IMR-90 (cell line): ENCODE measurements around the gene TEDC2. TPM values are rescaled to one million over a fixed set of nuclear protein-coding genes. Genes with fewer than 3 reads are reported as not detected.
A peak's percentile ranks its signal among the peaks of the same experiment; 100 is the strongest.

Experiments used
- ATAC-seq: fragments of 200-7000 bp; cut with Tn5 transposase; 2 replicates; pipeline ENCODE4 v1.9.1; 2020; ENCODE audit warnings: low read depth, mild to moderate bottlenecking, moderate library complexity
- BruUV-seq: library from RNA; stranded (reverse); fragments of 400-500 nt; replicated peaks from 2 replicates; lab custom pipeline; 2021; lab: Mats Ljungman, UMichigan
- CTCF ChIA-PET: fragments of 300-600 bp; formaldehyde crosslinking; extraction: SDS; loops from one replicate; lab custom pipeline; 2021; ENCODE audit warnings: antibody characterized with exemption; lab: Yijun Ruan, JAX
- POLR2A ChIA-PET: fragments of 300-600 bp; sonication (Branson Sonifier 250); formaldehyde crosslinking; loops from one replicate; lab custom pipeline; 2022; ENCODE audit warnings: antibody characterized with exemption; ENCODE audit not compliant: unreplicated experiment; lab: Charles Lee
- DNase-seq: peaks from one replicate; pipeline ENCODE4 v3.0.0; 2013
- H2AFZ ChIP-seq: replicated peaks from 2 replicates; pipeline ENCODE3; 2013; ENCODE audit warnings: low read length, mild to moderate bottlenecking; ENCODE audit not compliant: poor library complexity
- H2AK5ac ChIP-seq: 2 replicates; pipeline ENCODE4 v1.6.1; 2013; ENCODE audit warnings: low read depth, low read length, inconsistent platforms
- H2AK9ac ChIP-seq: replicated peaks from 2 replicates; pipeline ENCODE3; 2013; ENCODE audit warnings: mild to moderate bottlenecking, low read depth, low read length, moderate library complexity; ENCODE audit not compliant: poor library complexity
- H2BK120ac ChIP-seq: 2 replicates; pipeline ENCODE4 v1.6.1; 2013; ENCODE audit warnings: low read depth, low read length, inconsistent platforms
- H2BK15ac ChIP-seq: 3 replicates; pipeline ENCODE4 v1.6.1; 2013; ENCODE audit warnings: low read depth, low read length, inconsistent platforms
- H2BK20ac ChIP-seq: 2 replicates; pipeline ENCODE4 v1.6.1; 2013; ENCODE audit warnings: low read depth, mild to moderate bottlenecking, inconsistent platforms, low read length, moderate library complexity
- H2BK5ac ChIP-seq: 2 replicates; pipeline ENCODE4 v1.6.1; 2013; ENCODE audit warnings: mild to moderate bottlenecking, low read depth, low read length, inconsistent platforms; ENCODE audit not compliant: poor library complexity, severe bottlenecking
- H3K14ac ChIP-seq: replicated peaks from 2 replicates; pipeline ENCODE4 v1.6.1; 2013; ENCODE audit warnings: low read depth, low read length, inconsistent platforms
- H3K18ac ChIP-seq: 2 replicates; pipeline ENCODE4 v1.6.1; 2013; ENCODE audit warnings: low read depth, low read length, control low read depth
- H3K23ac ChIP-seq: 2 replicates; pipeline ENCODE4 v1.6.1; 2013; ENCODE audit warnings: low read depth, low read length, inconsistent platforms
- H3K27ac ChIP-seq: 2 replicates; pipeline ENCODE4 v1.5.1; 2013; ENCODE audit warnings: mild to moderate bottlenecking, control low read depth, low read length; ENCODE audit not compliant: insufficient read depth
- H3K27me3 ChIP-seq: 2 replicates; pipeline ENCODE4 v1.6.1; 2013; ENCODE audit warnings: low read length; ENCODE audit not compliant: control insufficient read depth, insufficient read depth
- H3K36me3 ChIP-seq: 2 replicates; pipeline ENCODE4 v1.6.1; 2013; ENCODE audit warnings: low read length, mixed read lengths; ENCODE audit not compliant: control insufficient read depth, insufficient read depth
- H3K4ac ChIP-seq: 2 replicates; pipeline ENCODE4 v1.6.1; 2013; ENCODE audit warnings: low read depth, low read length, inconsistent platforms
- H3K4me1 ChIP-seq: 2 replicates; pipeline ENCODE4 v1.6.1; 2013; ENCODE audit warnings: low read length, mixed read lengths; ENCODE audit not compliant: control insufficient read depth, insufficient read depth
- H3K4me2 ChIP-seq: 2 replicates; pipeline ENCODE4 v1.6.1; 2013; ENCODE audit warnings: low read depth, mild to moderate bottlenecking, control low read depth, low read length, moderate library complexity
- H3K4me3 ChIP-seq: 2 replicates; pipeline ENCODE4 v1.5.1; 2013; ENCODE audit warnings: low read depth, mild to moderate bottlenecking, control low read depth, low read length, moderate library complexity; ENCODE audit not compliant: insufficient read depth
- H3K56ac ChIP-seq: 2 replicates; pipeline ENCODE4 v1.6.1; 2013; ENCODE audit warnings: low read length, inconsistent platforms; ENCODE audit not compliant: insufficient read depth; ENCODE audit errors: extremely low read depth
- H3K79me1 ChIP-seq, 2 experiments: 2 replicates each; pipeline ENCODE4 v1.6.1; 2013; ENCODE audit warnings: low read length in 2 of 2, inconsistent platforms in 1 of 2, low read depth in 1 of 2
- H3K9ac ChIP-seq: 2 replicates; pipeline ENCODE4 v1.6.1; 2013; ENCODE audit warnings: low read depth, low read length, control low read depth
- H3K9me1 ChIP-seq: 2 replicates; pipeline ENCODE4 v1.6.1; 2013; ENCODE audit warnings: low read length, inconsistent platforms; ENCODE audit not compliant: insufficient read depth
- H3K9me3 ChIP-seq: 2 replicates; pipeline ENCODE4 v1.6.1; 2013; ENCODE audit warnings: low read length; ENCODE audit not compliant: control insufficient read depth, insufficient read depth
- H4K20me1 ChIP-seq: 2 replicates; pipeline ENCODE4 v1.6.1; 2013; ENCODE audit warnings: low read length, inconsistent platforms; ENCODE audit not compliant: insufficient read depth
- H4K5ac ChIP-seq: 2 replicates; pipeline ENCODE4 v1.6.1; 2013; ENCODE audit warnings: mild to moderate bottlenecking, low read depth, low read length, control low read depth
- H4K8ac ChIP-seq, 2 experiments: 2 replicates each; pipeline ENCODE4 v1.6.1; 2013; ENCODE audit warnings: low read depth in 2 of 2, low read length in 2 of 2, control low read depth in 1 of 2, inconsistent platforms in 1 of 2
- H4K91ac ChIP-seq: 2 replicates; pipeline ENCODE4 v1.6.1; 2013; ENCODE audit warnings: low read depth, low read length, inconsistent platforms; ENCODE audit not compliant: insufficient read depth
- BHLHE40 ChIP-seq: fragments of 150-350 bp; IDR thresholded peaks from 2 replicates; pipeline ENCODE4 v1.6.1; 2016; ENCODE audit warnings: mild to moderate bottlenecking, low read depth, low read length
- CEBPB ChIP-seq: IDR thresholded peaks from 2 replicates; pipeline ENCODE4 v1.6.1; 2012; ENCODE audit warnings: low read depth, low read length, improper control_type of control experiment
- CHD1 ChIP-seq: IDR thresholded peaks from 2 replicates; pipeline ENCODE4 v1.6.1; 2012; ENCODE audit warnings: low read depth, low read length, improper control_type of control experiment
- FOS ChIP-seq: fragments of 150-350 bp; IDR thresholded peaks from 2 replicates; pipeline ENCODE4 v1.6.1; 2016; ENCODE audit warnings: low read depth, low read length
- MAFK ChIP-seq: IDR thresholded peaks from 2 replicates; pipeline ENCODE4 v1.6.1; 2012; ENCODE audit warnings: low read depth, low read length, improper control_type of control experiment
- MAZ ChIP-seq: IDR thresholded peaks from 2 replicates; pipeline ENCODE4 v1.6.1; 2012; ENCODE audit warnings: low read depth, mild to moderate bottlenecking, low read length, improper control_type of control experiment, moderate library complexity, borderline replicate concordance
- MXI1 ChIP-seq: IDR thresholded peaks from 2 replicates; pipeline ENCODE4 v1.6.1; 2012; ENCODE audit warnings: low read depth, mild to moderate bottlenecking, low read length, moderate library complexity, borderline replicate concordance
- NFE2L2 ChIP-seq: fragments of 150-350 bp; IDR thresholded peaks from 2 replicates; pipeline ENCODE4 v1.6.1; 2016; ENCODE audit warnings: low read depth, mild to moderate bottlenecking, low read length
- POLR2A ChIP-seq: IDR thresholded peaks from 2 replicates; pipeline ENCODE4 v1.6.1; 2012; ENCODE audit warnings: mild to moderate bottlenecking, low read depth, low read length
- RAD21 ChIP-seq: IDR thresholded peaks from 2 replicates; pipeline ENCODE4 v1.6.1; 2012; ENCODE audit warnings: low read length, improper control_type of control experiment
- RCOR1 ChIP-seq: IDR thresholded peaks from 2 replicates; pipeline ENCODE4 v1.6.1; 2012; ENCODE audit warnings: mild to moderate bottlenecking, low read length, improper control_type of control experiment; ENCODE audit not compliant: insufficient replicate concordance
- RFX5 ChIP-seq: IDR thresholded peaks from 2 replicates; pipeline ENCODE4 v1.8.0; 2012; ENCODE audit warnings: low read depth, mild to moderate bottlenecking, low read length, moderate library complexity
- SMC3 ChIP-seq: fragments of 150-350 bp; IDR thresholded peaks from 2 replicates; pipeline ENCODE4 v1.6.1; 2016; ENCODE audit warnings: low read depth, mild to moderate bottlenecking, antibody characterized with exemption, low read length, moderate library complexity
- WGBS, 2 experiments: methylation state at CpG; one replicate each; pipeline versions ENCODE4 v1.1.5 to v1.1.7; 2013; ENCODE audit warnings: missing lambda C conversion rate in 2 of 2; ENCODE audit not compliant: insufficient read length in 1 of 2; ENCODE audit errors: extremely low coverage in 2 of 2; 5-methylcytosine and 5-hydroxymethylcytosine counted together
- dilution Hi-C: fragments of 300-500 bp; cut with HindIII; formaldehyde crosslinking; loops from one replicate; pipeline ENCODE4 v1.14.3; 2018; ENCODE audit warnings: low sequenced_read_pairs; ENCODE audit not compliant: unreplicated experiment
- in situ Hi-C: fragments of 300-500 bp; cut with MboI; formaldehyde crosslinking; loops from 3 replicates; pipeline ENCODE4 v1.14.3; 2019; ENCODE audit warnings: low sequenced_read_pairs, inconsistent platforms, mixed read lengths
- intact Hi-C: fragments of 100-400 bp; cut with micrococcal nuclease; formaldehyde crosslinking; loops from 2 replicates; pipeline ENCODE4 v1.10.0; 2022
- polyA plus RNA-seq, 3 experiments: library from polyadenylated mRNA; depleted of rRNA; stranded (reverse); fragments of >200 nt; gene quantifications; 2 replicates each; pipeline ENCODE4 v1.2.3, GENCODE V29; 2012; ENCODE audit warnings: low replicate concordance in 1 of 3
- total RNA-seq: library from RNA; depleted of rRNA; stranded (reverse); fragments of >200 nt; gene quantifications from 2 replicates; pipeline ENCODE4 v1.2.3, GENCODE V29; 2012
- TF ChIP-seq, protein P1 (sequence below): conservative IDR thresholded peaks from 2 replicates; pipeline ENCODE4 v1.5.1; 2012; ENCODE audit warnings: mild to moderate bottlenecking, low read depth, low read length, improper control_type of control experiment
- TF ChIP-seq, protein P2 (sequence below): fragments of 150-350 bp; IDR thresholded peaks from 2 replicates; pipeline ENCODE4 v1.6.1; 2016; ENCODE audit warnings: low read depth, mild to moderate bottlenecking, low read length, moderate library complexity, borderline replicate concordance
- TF ChIP-seq, protein P3 (sequence below): fragments of 150-350 bp; IDR thresholded peaks from 2 replicates; pipeline ENCODE4 v1.6.1; 2017; ENCODE audit warnings: mild to moderate bottlenecking, antibody characterized with exemption, low read length, low read depth

The TEDC2 gene
- total and polyA plus RNA-seq, 2 of the 4 experiments (the other 2 are of a cell fraction) = 3.6 to 7.3 TPM

DNA sequence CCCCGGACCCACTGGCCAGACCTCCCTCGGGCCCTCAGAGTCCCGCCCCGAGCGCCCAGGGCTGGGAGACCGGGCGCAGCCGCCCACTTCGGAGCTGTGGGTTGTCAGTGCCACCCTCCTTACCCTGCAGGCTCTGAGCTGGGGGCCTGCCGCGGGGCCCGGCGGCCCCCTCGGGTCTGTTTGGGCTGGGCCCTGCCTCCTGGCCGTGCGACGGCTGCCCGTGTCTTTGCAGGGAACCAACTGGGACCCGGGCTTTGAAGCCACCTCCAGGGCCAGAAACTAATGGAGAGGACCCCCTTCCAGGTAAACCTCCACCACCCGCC, 443 bp downstream of the TEDC2 start:
- 0% methylated on average over 2 of the region's 20 CpGs; no CpG with 5 or more reads in 1 of the 2 experiments for WGBS, 2 experiments
- Histone ChIP-seq H2BK20ac (no peak overlapping the region), H3K79me1 (peaks cover 3 to 42% of the 10 kb centered on the region in 2 experiments; a peak in 1 of 4 replicates), H4K20me1 (no peaks in the 10 kb centered on the region; the same call in 1 of the 2 replicates), H3K56ac (no peak overlapping the region), H4K91ac (no peak overlapping the region), H3K9me3 (no peaks in the 10 kb centered on the region), H3K4ac (no peak overlapping the region), H3K27ac (no peak overlapping the region; the same call in 1 of the 2 replicates), H2BK5ac (no peak overlapping the region), H4K8ac (peak overlapping the region in 1 of 2 experiments; percentile 60; a peak in 1 of 4 replicates), H4K5ac (no peak overlapping the region), H2AK5ac (no peak overlapping the region), H3K4me2 (peak overlapping the region; percentile 53), H3K23ac (no peak overlapping the region), H3K9me1 (no peaks in the 10 kb centered on the region; the same call in 1 of the 2 replicates), H2BK15ac (no peak overlapping the region), H3K4me1 (peaks cover 7% of the 10 kb centered on the region; the same call in 1 of the 2 replicates), H3K27me3 (no peaks in the 10 kb centered on the region), H2BK120ac (no peak overlapping the region), H3K9ac (peak overlapping the region; percentile 15; the same call in 1 of the 2 replicates), H2AK9ac (peak overlapping the region; percentile 91), H3K14ac (no peak overlapping the region; the same call in 1 of the 2 replicates), H2AFZ (peak overlapping the region; percentile 95), H3K36me3 (peaks cover 14% of the 10 kb centered on the region), H3K4me3 (peak overlapping the region; percentile 49), H3K18ac (no peak overlapping the region)
- in situ Hi-C loops = no loop called here
- dilution Hi-C loops = no loop called here
- no peak for TF ChIP-seq CHD1
- no peak for TF ChIP-seq RAD21
- TF ChIP-seq MAFK = no peak
- TF ChIP-seq RFX5 = no peak
- no peak for TF ChIP-seq SMC3
- TF ChIP-seq, protein P1, sequence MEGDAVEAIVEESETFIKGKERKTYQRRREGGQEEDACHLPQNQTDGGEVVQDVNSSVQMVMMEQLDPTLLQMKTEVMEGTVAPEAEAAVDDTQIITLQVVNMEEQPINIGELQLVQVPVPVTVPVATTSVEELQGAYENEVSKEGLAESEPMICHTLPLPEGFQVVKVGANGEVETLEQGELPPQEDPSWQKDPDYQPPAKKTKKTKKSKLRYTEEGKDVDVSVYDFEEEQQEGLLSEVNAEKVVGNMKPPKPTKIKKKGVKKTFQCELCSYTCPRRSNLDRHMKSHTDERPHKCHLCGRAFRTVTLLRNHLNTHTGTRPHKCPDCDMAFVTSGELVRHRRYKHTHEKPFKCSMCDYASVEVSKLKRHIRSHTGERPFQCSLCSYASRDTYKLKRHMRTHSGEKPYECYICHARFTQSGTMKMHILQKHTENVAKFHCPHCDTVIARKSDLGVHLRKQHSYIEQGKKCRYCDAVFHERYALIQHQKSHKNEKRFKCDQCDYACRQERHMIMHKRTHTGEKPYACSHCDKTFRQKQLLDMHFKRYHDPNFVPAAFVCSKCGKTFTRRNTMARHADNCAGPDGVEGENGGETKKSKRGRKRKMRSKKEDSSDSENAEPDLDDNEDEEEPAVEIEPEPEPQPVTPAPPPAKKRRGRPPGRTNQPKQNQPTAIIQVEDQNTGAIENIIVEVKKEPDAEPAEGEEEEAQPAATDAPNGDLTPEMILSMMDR = no peak
- no peak for TF ChIP-seq CEBPB
- TF ChIP-seq, protein P2, sequence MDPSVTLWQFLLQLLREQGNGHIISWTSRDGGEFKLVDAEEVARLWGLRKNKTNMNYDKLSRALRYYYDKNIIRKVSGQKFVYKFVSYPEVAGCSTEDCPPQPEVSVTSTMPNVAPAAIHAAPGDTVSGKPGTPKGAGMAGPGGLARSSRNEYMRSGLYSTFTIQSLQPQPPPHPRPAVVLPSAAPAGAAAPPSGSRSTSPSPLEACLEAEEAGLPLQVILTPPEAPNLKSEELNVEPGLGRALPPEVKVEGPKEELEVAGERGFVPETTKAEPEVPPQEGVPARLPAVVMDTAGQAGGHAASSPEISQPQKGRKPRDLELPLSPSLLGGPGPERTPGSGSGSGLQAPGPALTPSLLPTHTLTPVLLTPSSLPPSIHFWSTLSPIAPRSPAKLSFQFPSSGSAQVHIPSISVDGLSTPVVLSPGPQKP = no peak
- no peak for TF ChIP-seq POLR2A
- TF ChIP-seq FOS = no peak
- TF ChIP-seq NFE2L2 = no peak
- TF ChIP-seq MXI1 = no peak
- no peak for TF ChIP-seq MAZ
- TF ChIP-seq BHLHE40 = no peak
- TF ChIP-seq, protein P3, sequence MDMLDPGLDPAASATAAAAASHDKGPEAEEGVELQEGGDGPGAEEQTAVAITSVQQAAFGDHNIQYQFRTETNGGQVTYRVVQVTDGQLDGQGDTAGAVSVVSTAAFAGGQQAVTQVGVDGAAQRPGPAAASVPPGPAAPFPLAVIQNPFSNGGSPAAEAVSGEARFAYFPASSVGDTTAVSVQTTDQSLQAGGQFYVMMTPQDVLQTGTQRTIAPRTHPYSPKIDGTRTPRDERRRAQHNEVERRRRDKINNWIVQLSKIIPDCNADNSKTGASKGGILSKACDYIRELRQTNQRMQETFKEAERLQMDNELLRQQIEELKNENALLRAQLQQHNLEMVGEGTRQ = no peak
- no peak for TF ChIP-seq RCOR1
- ChIA-PET CTCF (no interaction called here), POLR2A (no interaction called here)
- no peak for DNase-seq
- intact Hi-C loops = no loop called here
- no TSS peak for BruUV-seq
- ATAC-seq = no peak
